GM19455 (cell line): ENCODE results near the gene MYO16.
"Not testable (repeated sequence)": the region's sequence is repeated elsewhere in the genome, so short reads cannot be mapped to it uniquely, and the experiment has no call there.

Experiments used
- ATAC-seq: cut with Tn5 transposase; IDR thresholded peaks from one replicate; pipeline ENCODE4 v1.9.1; 2021; ENCODE audit not compliant: unreplicated experiment

The MYO16 gene

GRCh38 chr13:108878732-108879131, 249.3 kb downstream of the MYO16 start:
- ATAC-seq, result no peak

DNA sequence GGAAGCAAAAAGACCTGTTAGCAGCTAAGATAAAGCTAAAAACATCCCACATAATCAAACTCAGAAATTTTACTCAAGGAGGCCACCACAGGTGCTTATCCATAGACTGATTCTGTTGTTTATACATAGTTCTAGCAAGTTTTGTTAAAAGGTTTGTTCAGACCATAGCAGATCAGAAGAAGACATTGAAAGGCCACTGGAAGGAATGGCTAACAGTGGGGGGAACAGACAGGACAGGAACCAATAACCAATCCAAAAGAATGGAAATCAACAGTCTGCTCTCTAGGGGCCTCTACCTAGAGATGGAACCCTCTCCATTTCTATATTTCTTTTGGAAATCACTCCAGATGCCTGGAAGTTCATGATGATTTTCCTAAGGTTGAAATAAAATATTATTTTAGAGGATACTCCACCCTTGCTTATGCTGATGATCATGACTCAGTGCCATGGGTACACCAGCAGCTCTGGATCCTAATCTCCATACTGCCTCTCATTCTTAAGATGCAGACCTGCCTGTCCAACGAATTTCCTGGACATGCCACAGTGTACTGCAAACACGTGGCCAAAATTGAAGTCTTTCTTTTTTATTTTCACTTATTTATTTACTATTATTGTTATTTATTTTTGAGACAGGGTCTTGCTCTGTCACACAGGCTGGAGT, 260.0 kb downstream of the MYO16 start:
- ATAC-seq, result no peak

GRCh38 chr13:108895220-108895704, 265.9 kb downstream of the MYO16 start:
- ATAC-seq, result no peak

DNA sequence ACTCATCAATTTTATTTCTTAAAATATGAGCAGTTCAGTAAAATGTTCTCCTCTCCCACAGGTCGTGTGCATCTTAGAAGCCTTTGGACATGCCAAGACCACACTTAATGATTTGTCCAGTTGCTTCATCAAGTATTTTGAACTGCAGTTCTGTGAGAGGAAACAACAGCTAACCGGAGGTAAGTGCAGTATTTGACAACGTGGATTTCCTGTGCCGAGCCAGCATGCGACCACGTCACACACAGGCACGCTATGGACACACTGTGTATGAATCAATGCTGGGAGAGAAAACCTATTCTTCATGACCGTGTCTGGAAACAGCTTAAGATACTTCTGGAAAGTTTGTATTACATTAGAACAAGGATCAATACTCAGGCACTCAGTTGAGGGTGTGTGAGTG, 268.5 kb downstream of the MYO16 start:
- ATAC-seq, result no peak

GRCh38 chr13:108902405-108903155, 273.2 kb downstream of the MYO16 start:
- ATAC-seq, result no peak

- no peak for ATAC-seq
Measured at GRCh38 chr13:108903613-108904012, 274.2 kb downstream of the MYO16 start.

- ATAC-seq, result no peak
Measured at GRCh38 chr13:108911807-108912206, 282.4 kb downstream of the MYO16 start.

DNA sequence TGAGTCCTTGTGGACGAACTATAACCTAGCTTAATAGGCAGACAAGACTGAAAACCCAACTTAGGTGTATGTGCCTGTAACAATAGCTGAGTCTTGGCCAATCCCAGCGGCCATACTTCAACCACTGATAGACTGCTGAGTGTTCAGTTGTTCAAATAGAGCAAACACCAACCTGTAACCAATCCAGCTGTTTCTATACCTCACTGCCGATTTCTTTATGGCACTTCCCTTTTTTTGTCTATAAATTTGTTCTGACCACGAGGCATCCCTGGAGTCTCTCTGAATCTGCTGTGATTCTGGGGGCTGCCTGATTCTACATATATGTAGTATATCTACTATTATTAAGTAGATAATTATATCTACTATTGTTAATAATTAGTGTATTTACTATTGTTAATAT, 284.3 kb downstream of the MYO16 start:
- not testable (repeated sequence) for ATAC-seq

- peak; percentile 32 for ATAC-seq
Measured at GRCh38 chr13:108915095-108915633, 285.8 kb downstream of the MYO16 start.

DNA sequence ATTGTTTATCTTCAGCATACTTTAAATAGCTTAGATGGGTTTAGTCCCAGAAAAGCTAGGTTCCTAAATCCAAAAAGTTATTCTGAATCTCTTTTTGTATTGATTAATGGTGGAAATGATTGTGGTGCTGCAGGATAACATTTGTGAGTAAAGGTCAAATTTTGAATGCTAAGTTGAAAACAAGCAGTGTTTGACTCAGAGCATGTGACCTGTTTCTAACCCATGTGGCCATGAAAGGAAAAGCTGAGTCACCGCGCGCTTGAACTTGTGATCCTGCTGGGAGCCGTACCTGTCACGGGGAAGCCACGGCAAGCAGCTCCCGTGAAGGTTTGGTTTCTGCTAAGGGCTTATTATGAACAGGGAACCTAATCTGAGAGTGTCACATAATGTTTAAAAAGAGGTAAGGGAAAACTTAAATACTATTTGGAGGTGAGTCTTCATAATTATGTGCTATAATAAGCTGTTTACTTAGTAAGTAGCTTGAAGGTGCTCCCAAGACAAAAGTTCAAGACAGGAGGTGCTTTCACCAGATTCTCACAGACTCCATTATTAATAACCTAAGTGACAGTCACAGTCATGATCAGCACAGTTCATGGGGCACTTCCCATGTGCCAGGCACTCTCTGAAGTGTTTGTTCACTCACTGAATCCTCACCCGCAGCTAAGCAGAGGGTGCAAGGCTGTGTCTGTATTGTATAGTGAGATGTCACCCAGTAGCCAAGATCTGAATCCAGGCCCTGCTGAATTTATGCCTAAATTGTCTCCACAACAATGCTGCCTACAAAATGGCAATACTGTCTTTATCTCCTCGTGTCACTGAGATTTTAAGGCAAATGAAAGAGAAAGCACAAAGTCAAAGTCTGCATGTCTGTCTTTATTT, 286.5 kb downstream of the MYO16 start:
- ATAC-seq, result peak; percentile 91

GRCh38 chr13:108917581-108917980, 288.2 kb downstream of the MYO16 start:
- ATAC-seq, result no peak

DNA sequence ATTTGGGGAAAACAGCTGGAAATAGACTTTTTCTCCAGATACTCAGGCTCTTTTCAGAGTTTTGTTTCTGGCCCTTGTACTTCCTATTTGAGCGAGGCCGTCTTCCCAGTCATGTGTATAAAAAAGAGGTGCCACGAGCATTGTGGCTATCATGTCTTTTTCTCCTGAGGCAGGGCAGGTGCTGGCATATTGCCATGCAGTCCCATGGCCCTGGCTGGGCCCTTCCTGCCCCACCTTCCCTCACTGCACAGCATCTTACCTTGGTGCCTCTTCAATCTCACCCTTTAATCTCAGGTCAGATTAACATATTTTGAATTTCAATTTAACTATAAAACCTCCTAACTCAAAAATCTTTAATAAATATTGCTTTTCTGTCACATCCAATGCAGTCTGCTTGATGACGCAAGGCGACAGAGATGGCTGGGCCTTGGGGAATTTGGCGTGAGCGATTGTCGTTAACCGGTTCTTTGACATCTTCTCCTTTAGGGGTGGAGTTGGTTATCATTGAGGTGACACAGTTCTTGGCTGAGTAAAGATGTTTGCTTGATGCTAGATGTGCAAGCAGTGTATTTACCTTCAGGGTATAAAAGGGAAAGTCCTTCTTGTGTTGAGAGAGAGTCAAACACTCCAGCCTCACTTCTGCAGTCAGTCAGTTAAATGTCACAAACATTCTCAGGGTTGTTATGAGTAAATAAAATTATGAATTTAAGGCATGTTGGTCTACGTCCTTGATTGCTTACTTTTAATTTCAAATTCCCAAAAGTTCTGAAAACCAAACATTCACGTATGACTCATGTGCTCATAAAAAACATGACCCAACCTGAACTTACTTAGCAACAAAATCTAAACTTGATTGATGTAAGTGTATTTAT, 289.9 kb downstream of the MYO16 start:
- ATAC-seq, result no peak

DNA sequence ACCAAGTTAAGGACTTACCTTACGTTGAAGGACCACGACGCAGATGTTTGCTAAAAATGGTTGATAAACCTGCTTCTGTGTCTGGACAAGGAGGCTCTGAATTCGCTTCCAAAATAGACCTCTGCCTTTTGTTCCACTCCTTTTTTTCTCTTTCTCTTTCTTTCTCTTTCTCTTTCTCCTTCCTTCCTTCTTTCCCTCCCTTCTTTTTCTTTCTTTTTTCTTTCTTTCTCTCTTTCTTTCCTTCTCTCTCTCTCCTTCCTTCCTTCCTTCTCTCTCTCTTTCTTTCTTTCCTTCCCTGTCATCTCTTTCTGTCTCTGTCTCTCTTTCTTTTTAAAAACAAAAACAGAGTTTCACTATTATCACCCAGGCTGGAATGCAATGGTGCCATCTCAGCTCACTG, 290.7 kb downstream of the MYO16 start:
- no peak for ATAC-seq

GRCh38 chr13:108921238-108921637, 291.8 kb downstream of the MYO16 start:
- ATAC-seq, result no peak

DNA sequence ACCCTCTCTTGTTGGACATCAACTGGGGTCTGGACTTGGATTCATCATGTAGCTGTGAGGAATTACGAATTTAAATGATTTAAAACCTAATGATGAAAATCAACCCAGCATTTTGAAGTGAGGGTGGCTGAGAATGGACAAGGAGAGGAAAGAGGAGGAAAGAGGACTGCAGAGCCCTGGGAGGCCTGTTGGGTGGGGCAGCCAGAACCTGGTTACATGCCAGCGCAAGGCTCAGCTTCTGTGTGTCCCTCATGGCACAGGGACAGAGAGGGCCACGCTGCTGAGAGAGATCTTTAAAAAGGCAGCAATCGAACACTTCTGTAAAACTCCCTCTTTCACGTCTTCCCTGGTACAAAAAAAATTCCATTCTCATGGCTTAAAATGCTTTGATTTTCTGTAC, 292.7 kb downstream of the MYO16 start:
- ATAC-seq, result no peak

- ATAC-seq, result no peak
Measured at GRCh38 chr13:108923386-108924047, 294.1 kb downstream of the MYO16 start.

- no peak for ATAC-seq
Measured at GRCh38 chr13:108924134-108924533, 294.7 kb downstream of the MYO16 start.

GRCh38 chr13:108924541-108924940, 295.1 kb downstream of the MYO16 start:
- no peak for ATAC-seq

- no peak for ATAC-seq
Measured at GRCh38 chr13:108925070-108925469, 295.7 kb downstream of the MYO16 start.

- no peak for ATAC-seq
Measured at GRCh38 chr13:108926862-108927261, 297.5 kb downstream of the MYO16 start.
